Adrenal gland (tissue), 5 donors: ENCODE results near the gene PROX1.

Source experiments
- POLR2A ChIP-seq, 2 donors: fragments of 450-650 bp; IDR thresholded peaks; one replicate each; pipeline ENCODE4 v1.6.1; 2017; ENCODE audit warnings: antibody characterized with exemption in 2 of 2, mild to moderate bottlenecking in 2 of 2, moderate library complexity in 1 of 2
- TF ChIP-seq, protein P1 (sequence below), 6 experiments: fragments of 450-650 bp in 4 of 6; fragments of 200-600 bp in 2 of 6; sonication (generic) in 1 of 6; IDR thresholded peaks; 1 replicate in 5 of 6; 2 replicates in 1 of 6; pipeline versions ENCODE4 v1.5.1 to v1.8.0; 2016 to 2021; ENCODE audit warnings: antibody characterized with exemption in 6 of 6, mild to moderate bottlenecking in 2 of 6, moderate library complexity in 1 of 6
- donor health status: DM: no; HTN: no; CAD: no.

DNA sequence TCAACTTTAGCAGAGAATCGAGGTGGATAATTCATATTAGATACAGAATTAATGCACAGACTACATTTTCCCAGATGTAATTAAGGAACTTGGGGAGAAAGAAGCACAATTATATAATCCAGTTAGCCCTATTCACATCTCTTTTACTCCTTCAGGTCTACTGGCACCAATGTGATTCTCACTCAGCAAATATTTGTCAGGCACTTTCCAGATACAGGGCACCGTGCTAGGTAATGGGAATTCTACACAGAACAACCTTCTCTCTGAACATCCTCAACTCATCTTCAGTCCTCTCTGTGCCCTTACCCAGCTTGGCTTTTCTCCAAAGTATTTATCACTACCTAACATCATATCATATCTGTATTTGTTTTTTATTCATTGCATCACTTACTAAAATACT is 15.6 kb upstream of the PROX1 start:
- TF ChIP-seq, protein P1, sequence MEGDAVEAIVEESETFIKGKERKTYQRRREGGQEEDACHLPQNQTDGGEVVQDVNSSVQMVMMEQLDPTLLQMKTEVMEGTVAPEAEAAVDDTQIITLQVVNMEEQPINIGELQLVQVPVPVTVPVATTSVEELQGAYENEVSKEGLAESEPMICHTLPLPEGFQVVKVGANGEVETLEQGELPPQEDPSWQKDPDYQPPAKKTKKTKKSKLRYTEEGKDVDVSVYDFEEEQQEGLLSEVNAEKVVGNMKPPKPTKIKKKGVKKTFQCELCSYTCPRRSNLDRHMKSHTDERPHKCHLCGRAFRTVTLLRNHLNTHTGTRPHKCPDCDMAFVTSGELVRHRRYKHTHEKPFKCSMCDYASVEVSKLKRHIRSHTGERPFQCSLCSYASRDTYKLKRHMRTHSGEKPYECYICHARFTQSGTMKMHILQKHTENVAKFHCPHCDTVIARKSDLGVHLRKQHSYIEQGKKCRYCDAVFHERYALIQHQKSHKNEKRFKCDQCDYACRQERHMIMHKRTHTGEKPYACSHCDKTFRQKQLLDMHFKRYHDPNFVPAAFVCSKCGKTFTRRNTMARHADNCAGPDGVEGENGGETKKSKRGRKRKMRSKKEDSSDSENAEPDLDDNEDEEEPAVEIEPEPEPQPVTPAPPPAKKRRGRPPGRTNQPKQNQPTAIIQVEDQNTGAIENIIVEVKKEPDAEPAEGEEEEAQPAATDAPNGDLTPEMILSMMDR (IDR thresholded peaks at IDR 0.05), result no peak
- TF ChIP-seq POLR2A (IDR thresholded peaks at IDR 0.05), result no peak
